UCSD-AML1 (cell line): ENCODE results near the gene CGNL1.

Experiments
- DNase-seq: peaks from one replicate; lab custom pipeline; 2025; ENCODE audit not compliant: unreplicated experiment; lab: John Stamatoyannopoulos, UW

The CGNL1 gene

GRCh38 chr15:57544848-57545480, 168.7 kb downstream of the CGNL1 start:
- DNase-seq: no peak

- DNase-seq: no peak
Measured at GRCh38 chr15:57545995-57546394, 169.7 kb downstream of the CGNL1 start.

GRCh38 chr15:57547243-57547755, 171.0 kb downstream of the CGNL1 start:
- DNase-seq: no peak

- DNase-seq: no peak
Measured at GRCh38 chr15:57548351-57548750, 172.0 kb downstream of the CGNL1 start.

- no peak for DNase-seq
Measured at GRCh38 chr15:57548835-57549234, 172.5 kb downstream of the CGNL1 start.

GRCh38 chr15:57549935-57550334, 173.6 kb downstream of the CGNL1 start:
- DNase-seq: no peak

GRCh38 chr15:57550640-57551039, 174.3 kb downstream of the CGNL1 start:
- no peak for DNase-seq

- no peak for DNase-seq
Measured at GRCh38 chr15:57551715-57552677, 175.7 kb downstream of the CGNL1 start.

- DNase-seq: no peak
Measured at GRCh38 chr15:57552678-57553334, 176.5 kb downstream of the CGNL1 start.

GRCh38 chr15:57553526-57553925, 177.2 kb downstream of the CGNL1 start:
- DNase-seq: no peak

- DNase-seq: no peak
Measured at GRCh38 chr15:57554063-57554811, 177.9 kb downstream of the CGNL1 start.

- DNase-seq: no peak
Measured at GRCh38 chr15:57554812-57555179, 178.5 kb downstream of the CGNL1 start.

- DNase-seq: no peak
Measured at GRCh38 chr15:57555270-57555669, 179.0 kb downstream of the CGNL1 start.

GRCh38 chr15:57556040-57556439, 179.7 kb downstream of the CGNL1 start:
- DNase-seq: no peak

GRCh38 chr15:57557267-57557666, 181.0 kb downstream of the CGNL1 start:
- no peak for DNase-seq

- DNase-seq: no peak
Measured at GRCh38 chr15:57557810-57558209, 181.5 kb downstream of the CGNL1 start.

- DNase-seq: peak; percentile 78
Measured at GRCh38 chr15:57559875-57560274, 183.6 kb downstream of the CGNL1 start.

- peak; percentile 54 for DNase-seq
Measured at GRCh38 chr15:57561041-57561711, 184.9 kb downstream of the CGNL1 start.

GRCh38 chr15:57562196-57562769, 186.0 kb downstream of the CGNL1 start:
- peak; percentile 33 for DNase-seq

- peak; percentile 42 for DNase-seq
Measured at GRCh38 chr15:57563416-57563815, 187.1 kb downstream of the CGNL1 start.
